Activated CD8-positive, alpha-beta T cell treated with anti-CD3 and anti-CD28 coated beads, Interleukin-2, amount 10 ng/mL, durations not matched to agents 7 days and 5 days (primary cell): ENCODE measurements around the gene AUP1. TPM values are rescaled to one million over a fixed set of nuclear protein-coding genes. Genes with fewer than 3 reads are reported as not detected.
A peak's percentile ranks its signal among the peaks of the same experiment; 100 is the strongest.

Source experiments
- ATAC-seq: fragments of 150-1000 bp; cut with Tn5 transposase; one replicate; pipeline ENCODE4 v1.10.0; 2021; ENCODE audit warnings: moderate library complexity
- CTCF ChIA-PET: fragments of 350-600 bp; sonication (Branson Sonifier 250); formaldehyde crosslinking; loops from one replicate; lab custom pipeline; 2021; ENCODE audit warnings: antibody characterized with exemption; lab: Charles Lee
- POLR2A ChIA-PET: fragments of 350-600 bp; sonication (Branson Sonifier 250); formaldehyde crosslinking; loops from one replicate; lab custom pipeline; 2021; ENCODE audit warnings: antibody characterized with exemption; lab: Charles Lee
- DNase-seq: peaks from one replicate; pipeline ENCODE4 v3.0.0-alpha.2; 2020
- H3K27ac Mint-ChIP-seq: one replicate; pipeline ENCODE4 v1.8.0; 2021; ENCODE audit warnings: mild to moderate bottlenecking, mixed read lengths
- H3K27me3 Mint-ChIP-seq: one replicate; pipeline ENCODE4 v1.8.0; 2021; ENCODE audit warnings: low read depth, mixed read lengths
- H3K36me3 Mint-ChIP-seq: one replicate; pipeline ENCODE4 v1.8.0; 2021; ENCODE audit warnings: low read depth, mixed read lengths
- H3K4me1 Mint-ChIP-seq: one replicate; pipeline ENCODE4 v1.8.0; 2021; ENCODE audit warnings: low read depth, mixed read lengths
- H3K4me3 Mint-ChIP-seq: one replicate; pipeline ENCODE4 v1.8.0; 2021; ENCODE audit warnings: mild to moderate bottlenecking, mixed read lengths
- H3K9me3 Mint-ChIP-seq: one replicate; pipeline ENCODE4 v1.8.0; 2022; ENCODE audit warnings: mixed read lengths; ENCODE audit not compliant: insufficient read depth
- total RNA-seq, 2 experiments: library from RNA; stranded (reverse); gene quantifications; one replicate each; pipeline ENCODE4 v1.2.3, GENCODE V29; 2021

AUP1 gene
- total RNA-seq, 2 experiments from 2014 or later, result 119 to 123 TPM

DNA sequence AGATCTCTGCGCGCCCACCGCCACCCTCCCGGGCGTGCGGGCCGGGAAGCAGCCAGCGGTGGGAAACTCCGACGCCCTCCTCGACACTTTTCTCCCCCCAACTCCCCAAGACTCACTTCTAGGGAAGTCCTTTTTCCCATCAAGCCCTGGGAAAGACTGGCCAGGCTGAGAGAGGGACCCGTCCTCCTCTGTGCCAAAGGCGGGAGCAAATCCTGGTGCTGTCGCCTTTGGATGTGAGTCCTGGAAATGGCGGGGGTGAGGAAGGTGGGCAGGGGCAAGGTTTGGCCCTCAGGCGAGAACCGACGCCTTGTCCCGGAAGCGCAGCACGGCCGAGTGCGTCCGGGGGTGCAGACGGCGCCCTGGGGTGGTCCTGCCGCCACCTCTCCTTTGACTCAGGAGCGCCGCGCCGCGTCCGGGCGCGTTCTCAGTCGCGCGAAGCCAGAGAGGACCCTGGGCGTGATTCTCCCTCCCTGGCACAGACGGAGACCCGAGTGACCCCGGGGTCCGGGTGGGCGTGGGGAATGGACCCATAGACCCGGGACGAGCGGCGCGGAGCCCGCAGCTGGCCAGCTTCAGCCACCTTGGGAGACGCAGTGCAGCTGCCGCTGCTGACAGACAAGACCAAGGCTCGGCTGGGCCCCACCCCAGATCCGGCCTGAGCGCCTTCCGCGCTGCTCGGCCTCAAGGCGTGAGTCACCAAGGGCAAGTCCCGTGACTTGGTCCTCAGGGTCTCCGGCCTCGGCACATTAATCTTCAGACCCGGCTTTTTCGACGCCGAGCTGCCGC, 26.6 kb downstream of the AUP1 start:
- CTCF ChIA-PET, result interaction anchor here (1.0 to 6.4 kb wide), 9 partner anchors 8 to 86 kb away, joined by 3 to 28 read pairs (median 5); partner anchors contain the start of genes AUP1, CCDC142, DQX1 and HTRA2
- Mint-ChIP-seq H3K9me3 (no peaks in the 10 kb centered on the region), H3K4me1 (peaks cover 73% of the 10 kb centered on the region), H3K27ac (peak overlapping the region; percentile 69), H3K27me3 (peaks cover 39% of the 10 kb centered on the region), H3K4me3 (peak overlapping the region; percentile 79), H3K36me3 (peaks cover 43% of the 10 kb centered on the region)
- peak; percentile 29 for ATAC-seq
- peak; percentile 69 for DNase-seq
- POLR2A ChIA-PET, result interaction anchor here (0.5 to 1.8 kb wide), 6 partner anchors 10 to 37 kb away, joined by 3 to 6 read pairs (median 4); partner anchors contain the start of gene AUP1

DNA sequence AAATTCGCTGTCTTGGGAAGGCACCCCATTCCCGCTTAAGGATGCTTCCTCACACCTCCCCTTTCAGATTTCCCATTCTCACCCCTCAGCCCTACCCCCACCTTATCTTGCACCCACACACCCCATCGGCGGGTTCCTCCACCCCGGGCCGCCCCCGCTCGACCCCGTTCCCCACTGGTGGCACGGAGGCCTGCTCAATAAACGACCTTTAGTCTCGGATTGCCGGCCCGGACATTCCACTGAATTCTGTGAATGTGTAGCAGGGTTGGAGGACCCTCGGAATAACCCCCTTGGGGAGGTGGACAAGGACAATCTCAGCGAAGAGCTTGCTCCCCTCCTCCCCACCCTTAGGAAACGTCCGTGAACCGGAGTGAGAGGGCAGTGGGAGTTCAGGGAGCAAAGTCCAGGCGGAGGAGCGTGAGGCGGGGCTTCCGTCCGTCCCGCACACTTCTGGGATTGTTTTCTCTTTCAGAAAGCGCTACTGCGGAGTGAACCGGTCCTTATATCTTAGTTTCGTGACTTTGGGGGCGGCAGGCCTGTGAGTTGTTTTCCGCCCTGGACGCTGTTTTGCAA, 27.3 kb downstream of the AUP1 start:
- POLR2A ChIA-PET, result no interaction called here
- Mint-ChIP-seq H3K9me3 (no peaks in the 10 kb centered on the region), H3K4me1 (peaks cover 74% of the 10 kb centered on the region), H3K27ac (peak overlapping the region; percentile 69), H3K27me3 (peaks cover 41% of the 10 kb centered on the region), H3K36me3 (peaks cover 41% of the 10 kb centered on the region), H3K4me3 (peak overlapping the region; percentile 79)
- CTCF ChIA-PET, result interaction anchor here (3.4 to 6.4 kb wide), 2 partner anchors 29 to 85 kb away, joined by 25 to 28 read pairs; no protein-coding TSS in a partner anchor
- no peak for ATAC-seq
- DNase-seq, result no peak

DNA sequence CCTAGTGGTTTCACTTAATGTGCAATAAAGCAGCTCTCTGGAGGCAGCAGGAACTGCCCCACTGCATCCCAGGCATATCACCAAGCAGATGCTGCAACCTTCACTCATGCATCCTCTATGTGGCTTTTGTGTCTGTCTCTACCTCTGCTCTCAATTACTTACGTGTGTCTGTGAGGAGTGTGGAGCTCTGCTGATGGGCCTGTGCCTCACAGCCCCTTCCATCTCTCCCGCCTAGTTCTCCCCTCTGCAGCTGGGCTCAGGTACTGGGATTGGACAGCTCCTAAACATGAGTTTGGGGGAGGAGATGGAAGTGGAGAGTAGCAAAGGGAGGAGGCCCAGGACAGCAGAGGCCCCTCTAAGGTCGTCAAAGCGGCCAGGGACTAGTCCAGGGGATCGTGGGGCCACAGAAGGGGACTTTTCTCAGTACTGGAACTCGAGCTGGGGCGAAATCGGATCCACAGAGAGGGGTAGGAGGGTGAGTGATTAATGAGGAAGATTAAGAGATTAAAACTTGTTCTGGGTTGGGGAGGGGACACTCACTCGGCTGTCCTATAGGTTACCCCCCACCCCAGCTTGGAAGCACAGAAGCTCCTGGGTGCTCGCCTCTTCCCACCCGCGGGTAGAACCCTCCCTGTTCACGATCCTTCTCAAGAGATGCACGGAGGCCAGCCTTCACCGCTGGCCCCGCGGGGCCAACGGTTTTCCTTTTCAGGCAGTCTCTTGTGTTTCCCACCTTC, 28.0 kb downstream of the AUP1 start:
- H3K4me3 Mint-ChIP-seq, result peak overlapping the region; percentile 79
- H3K27me3 Mint-ChIP-seq, result peaks cover 41% of the 10 kb centered on the region
- no peak for DNase-seq
- CTCF ChIA-PET, result interaction anchor here (1.3 to 6.4 kb wide), 5 partner anchors 15 to 85 kb away, joined by 3 to 28 read pairs (median 18); partner anchors contain the start of genes CCDC142, MRPL53 and TTC31
- no peak overlapping the region for H3K27ac Mint-ChIP-seq
- H3K9me3 Mint-ChIP-seq, result no peaks in the 10 kb centered on the region
- H3K4me1 Mint-ChIP-seq, result peaks cover 68% of the 10 kb centered on the region
- POLR2A ChIA-PET, result interaction anchor here (1.2 to 1.5 kb wide), 2 partner anchors 8 to 30 kb away, joined by 3 to 6 read pairs; no protein-coding TSS in a partner anchor
- no peak for ATAC-seq
- peaks cover 34% of the 10 kb centered on the region for H3K36me3 Mint-ChIP-seq

DNA sequence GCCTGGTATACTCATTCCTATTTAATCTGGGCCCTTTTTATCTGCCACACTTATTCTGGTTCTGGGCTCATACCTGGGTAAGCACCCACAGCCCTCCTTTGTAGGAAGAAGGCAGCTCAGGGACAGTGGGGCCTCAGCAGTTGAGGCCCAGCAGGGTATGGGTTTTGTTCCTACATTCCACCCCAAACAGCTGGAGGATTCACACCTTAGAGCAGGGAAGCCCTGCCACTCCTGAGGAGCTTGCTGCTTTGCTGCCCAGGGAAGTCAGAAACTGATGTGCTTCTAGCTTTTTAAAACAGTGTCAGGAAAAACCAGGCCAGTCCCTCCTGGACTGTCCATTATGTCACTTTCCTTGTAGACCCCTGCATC, 28.9 kb downstream of the AUP1 start:
- peaks cover 29% of the 10 kb centered on the region for H3K36me3 Mint-ChIP-seq
- no peaks in the 10 kb centered on the region for H3K9me3 Mint-ChIP-seq
- H3K4me3 Mint-ChIP-seq, result no peak overlapping the region
- DNase-seq, result no peak
- peaks cover 41% of the 10 kb centered on the region for H3K27me3 Mint-ChIP-seq
- no peak overlapping the region for H3K27ac Mint-ChIP-seq
- POLR2A ChIA-PET, result interaction anchor here (0.6 to 1.5 kb wide), 5 partner anchors 9 to 82 kb away, joined by 3 to 6 read pairs (median 3); partner anchors contain the start of gene MRPL53
- CTCF ChIA-PET, result interaction anchor here (1.0 to 6.4 kb wide), 7 partner anchors 16 to 86 kb away, joined by 3 to 28 read pairs (median 5); partner anchors contain the start of genes CCDC142, MRPL53 and TTC31
- H3K4me1 Mint-ChIP-seq, result peaks cover 62% of the 10 kb centered on the region
- no peak for ATAC-seq

DNA sequence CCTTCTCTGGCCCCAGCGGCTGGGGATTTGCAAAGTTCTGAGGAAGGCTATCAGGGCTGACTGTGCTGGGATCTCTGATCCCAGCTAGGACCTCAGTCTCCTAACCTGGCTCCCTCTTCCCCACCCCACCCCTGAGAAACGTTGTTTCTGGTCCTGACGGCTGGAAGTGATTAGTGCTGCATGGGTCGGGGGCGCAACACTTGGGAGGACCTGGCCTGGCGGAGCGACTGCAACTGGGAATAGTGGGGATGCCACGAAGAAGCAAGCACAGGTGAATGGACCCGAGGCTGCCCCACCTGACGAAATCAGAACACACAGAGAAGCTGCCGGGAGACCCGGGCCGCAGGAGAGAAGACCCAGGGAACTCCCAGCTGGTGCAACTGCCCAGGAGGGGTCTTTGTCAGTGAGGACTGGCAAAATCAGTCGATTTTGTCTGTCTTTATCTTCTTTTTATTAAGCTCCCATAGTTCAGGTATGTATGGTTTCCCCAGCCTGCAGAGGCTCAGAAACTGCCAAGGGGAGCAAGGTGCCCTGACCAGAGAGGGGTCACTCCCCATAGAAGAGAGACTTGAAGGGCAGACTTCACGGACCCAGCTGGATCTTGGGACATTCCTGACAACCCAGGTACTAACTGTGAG, 29.4 kb downstream of the AUP1 start:
- ATAC-seq (no peak), DNase-seq (no peak)
- POLR2A ChIA-PET, result interaction anchor here (0.6 to 1.5 kb wide), 4 partner anchors 28 to 82 kb away, joined by 3 to 6 read pairs (median 4); partner anchors contain the start of genes AUP1, HTRA2 and MRPL53
- no peaks in the 10 kb centered on the region for H3K9me3 Mint-ChIP-seq
- H3K27me3 Mint-ChIP-seq, result peaks cover 41% of the 10 kb centered on the region
- H3K4me3 Mint-ChIP-seq, result no peak overlapping the region
- H3K27ac Mint-ChIP-seq, result no peak overlapping the region
- peaks cover 24% of the 10 kb centered on the region for H3K36me3 Mint-ChIP-seq
- peaks cover 57% of the 10 kb centered on the region for H3K4me1 Mint-ChIP-seq
- CTCF ChIA-PET, result interaction anchor here (1.0 to 6.4 kb wide), 7 partner anchors 16 to 87 kb away, joined by 3 to 28 read pairs (median 5); partner anchors contain the start of genes CCDC142, MRPL53 and TTC31

DNA sequence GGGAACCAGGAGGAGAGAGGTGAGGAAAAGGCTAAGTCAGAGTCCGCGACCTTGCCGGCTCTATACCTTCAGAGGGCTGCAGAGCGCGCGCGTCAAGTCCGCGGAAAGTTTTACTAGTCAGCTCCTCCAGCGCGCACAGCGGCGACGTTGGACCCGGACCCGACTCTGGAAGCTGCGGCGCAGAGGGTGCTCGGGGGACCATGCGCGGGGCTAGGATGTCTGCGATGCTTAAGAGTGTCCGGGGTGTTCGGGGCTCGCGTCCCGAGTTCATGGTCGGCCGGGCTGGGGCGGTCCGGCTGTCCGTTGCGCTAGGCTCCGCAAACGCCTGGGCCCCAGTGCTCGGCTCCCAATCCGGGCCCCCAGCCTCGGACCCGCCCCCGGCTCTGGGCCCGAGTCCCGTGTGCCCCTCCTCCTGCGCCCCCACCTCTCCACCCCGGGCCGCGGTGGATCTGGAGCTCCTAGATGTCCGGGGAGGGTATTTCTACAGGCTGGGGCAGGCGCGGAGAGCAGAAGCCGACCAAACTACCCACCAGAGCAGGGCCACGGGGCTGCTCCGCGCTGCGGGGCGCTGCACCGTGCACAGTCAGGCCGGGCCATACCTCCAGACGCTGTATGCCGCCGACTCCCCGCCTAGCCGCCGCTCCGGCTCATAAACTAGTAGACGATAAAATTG, 30.1 kb downstream of the AUP1 start, which contains the start of gene LBX2:
TSS of gene LBX2 (minus strand) at position 337 of the 673 bp plus-strand sequence. CDS start at position 271, 66 bp downstream.
- H3K27me3 Mint-ChIP-seq, result peaks cover 41% of the 10 kb centered on the region
- peak within 1 kb of the TSS; percentile 80 for H3K4me3 Mint-ChIP-seq
- peak; percentile 47 for DNase-seq
- peaks cover 18% of the 10 kb centered on the region for H3K36me3 Mint-ChIP-seq
- peak; percentile 34 for ATAC-seq
- H3K27ac Mint-ChIP-seq, result peak within 1 kb of the TSS; percentile 83
- H3K9me3 Mint-ChIP-seq, result no peaks in the 10 kb centered on the region
- CTCF ChIA-PET, result interaction anchor here (0.7 to 6.4 kb wide), 9 partner anchors 8 to 88 kb away, joined by 3 to 28 read pairs (median 5); partner anchors contain the start of genes AUP1, CCDC142, MRPL53 and PCGF1
- POLR2A ChIA-PET, result interaction anchor here (1.0 to 1.5 kb wide), 6 partner anchors 9 to 32 kb away, joined by 3 to 6 read pairs (median 4); partner anchors contain the start of genes AUP1, HTRA2 and MRPL53
- H3K4me1 Mint-ChIP-seq, result peaks cover 51% of the 10 kb centered on the region

DNA sequence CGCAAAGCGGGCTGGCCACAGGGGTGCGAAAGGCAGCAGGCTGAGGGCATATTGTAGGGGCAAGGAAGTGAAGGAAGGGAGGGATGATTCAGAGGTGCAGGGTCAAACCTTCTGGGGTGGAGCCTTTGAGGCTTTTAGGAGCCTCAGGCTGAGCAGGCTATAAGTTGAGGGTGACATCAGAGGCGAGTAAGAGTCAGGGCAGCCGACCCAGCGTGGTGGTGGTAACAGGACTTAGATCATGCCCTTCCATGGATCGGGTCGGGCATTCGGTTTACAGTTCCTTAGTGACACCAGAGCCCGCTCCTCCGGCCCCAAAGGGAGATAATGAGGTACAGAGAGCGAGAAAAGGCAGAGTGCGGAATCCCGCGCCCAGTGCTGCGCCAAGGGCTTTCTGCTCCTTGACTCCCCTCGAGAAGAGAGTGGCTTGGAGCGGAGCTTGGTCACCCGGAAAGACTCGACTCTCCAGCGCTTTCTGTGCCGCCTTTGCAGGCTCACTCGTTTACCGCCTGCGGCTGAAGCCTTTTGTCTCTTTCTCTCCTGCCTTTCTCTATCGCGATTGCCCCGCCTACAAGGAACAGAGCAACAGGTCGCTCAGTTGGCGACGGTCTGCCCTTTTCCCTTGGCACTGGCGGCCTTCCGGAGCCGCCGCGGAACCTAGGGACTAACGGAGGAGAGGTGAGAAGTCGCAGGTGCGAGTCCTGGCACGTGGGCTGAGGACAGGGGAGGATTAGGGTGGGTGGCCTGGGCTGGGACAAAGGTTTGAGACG, 30.8 kb downstream of the AUP1 start:
- CTCF ChIA-PET, result interaction anchor here (0.7 to 6.4 kb wide), 8 partner anchors 9 to 88 kb away, joined by 3 to 28 read pairs (median 4); partner anchors contain the start of genes AUP1, CCDC142, PCGF1 and TTC31
- H3K27me3 Mint-ChIP-seq, result peaks cover 41% of the 10 kb centered on the region
- H3K9me3 Mint-ChIP-seq, result no peaks in the 10 kb centered on the region
- peak overlapping the region; percentile 80 for H3K4me3 Mint-ChIP-seq
- peak overlapping the region; percentile 83 for H3K27ac Mint-ChIP-seq
- peaks cover 21% of the 10 kb centered on the region for H3K36me3 Mint-ChIP-seq
- DNase-seq (peak; percentile 49), ATAC-seq (peak; percentile 37)
- H3K4me1 Mint-ChIP-seq, result peaks cover 45% of the 10 kb centered on the region
- POLR2A ChIA-PET, result interaction anchor here (1.0 to 1.5 kb wide), 7 partner anchors 10 to 77 kb away, joined by 4 to 6 read pairs (median 4); partner anchors contain the start of genes AUP1, CCDC142, HTRA2 and MRPL53

DNA sequence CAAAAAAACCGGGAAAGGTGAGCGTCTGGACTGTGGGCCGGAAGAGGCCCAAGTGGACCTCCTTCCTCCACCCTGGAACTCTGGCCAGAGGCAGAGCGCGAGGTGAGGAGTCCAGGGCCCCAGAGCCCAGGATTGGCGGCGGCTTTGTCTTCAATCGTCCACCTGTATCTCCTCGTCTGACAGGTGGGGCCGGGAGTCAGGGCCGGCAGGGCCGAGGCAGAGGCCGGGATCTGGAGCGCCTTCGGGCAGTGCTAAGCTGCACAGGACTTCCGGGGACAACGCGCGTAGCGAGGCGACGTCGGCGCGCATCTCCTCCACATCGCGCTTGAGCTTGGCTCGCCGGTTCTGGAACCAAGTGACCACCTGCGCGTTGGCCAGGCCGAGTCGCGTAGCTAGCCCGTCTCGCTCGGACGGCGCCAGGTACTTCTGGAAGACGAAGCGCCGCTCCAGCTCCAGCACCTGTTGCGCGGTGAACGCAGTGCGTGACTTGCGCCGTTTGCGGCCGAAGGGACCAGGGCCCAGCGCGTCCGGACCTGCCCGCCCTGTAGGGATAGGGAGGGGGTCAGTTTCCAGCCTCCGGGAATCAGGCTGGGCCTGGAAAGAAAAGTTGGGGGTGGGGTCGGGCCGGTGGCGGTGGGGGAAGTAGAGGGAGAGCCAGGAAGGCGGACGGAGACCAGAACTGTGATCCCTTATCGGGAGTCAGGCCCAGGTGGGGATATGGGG, 31.6 kb downstream of the AUP1 start:
- ChIA-PET CTCF (interaction anchor here (0.7 to 6.4 kb wide), 4 partner anchors 9 to 88 kb away, joined by 3 to 28 read pairs (median 12); partner anchors contain the start of genes CCDC142, PCGF1 and TTC31), POLR2A (interaction anchor here (0.9 to 1.5 kb wide), 7 partner anchors 9 to 78 kb away, joined by 4 to 6 read pairs (median 4); partner anchors contain the start of genes CCDC142, MRPL53 and TTC31)
- DNase-seq (no peak), ATAC-seq (peak; percentile 50)
- Mint-ChIP-seq H3K9me3 (no peaks in the 10 kb centered on the region), H3K27me3 (peaks cover 41% of the 10 kb centered on the region), H3K4me3 (peak overlapping the region; percentile 80), H3K4me1 (peaks cover 38% of the 10 kb centered on the region), H3K27ac (peak overlapping the region; percentile 83), H3K36me3 (peaks cover 23% of the 10 kb centered on the region)
